HEK293T (cell line): ENCODE data around the gene CBFA2T3.

Source experiments
- ELF4 ChIP-seq: fragments of 450-650 bp; IDR thresholded peaks from 2 replicates; pipeline ENCODE4 v1.6.1; 2017; ENCODE audit warnings: antibody characterized with exemption
- FOXK2 ChIP-seq: fragments of 450-650 bp; IDR thresholded peaks from 2 replicates; pipeline ENCODE4 v1.6.1; 2016; ENCODE audit warnings: mild to moderate bottlenecking
- TARDBP ChIP-seq: fragments of 450-650 bp; IDR thresholded peaks from 2 replicates; pipeline ENCODE4 v1.6.1; 2016
- TF ChIP-seq, protein P1 (sequence below): fragments of 450-650 bp; IDR thresholded peaks from 2 replicates; pipeline ENCODE4 v1.6.1; 2016

- TF ChIP-seq, protein P1, sequence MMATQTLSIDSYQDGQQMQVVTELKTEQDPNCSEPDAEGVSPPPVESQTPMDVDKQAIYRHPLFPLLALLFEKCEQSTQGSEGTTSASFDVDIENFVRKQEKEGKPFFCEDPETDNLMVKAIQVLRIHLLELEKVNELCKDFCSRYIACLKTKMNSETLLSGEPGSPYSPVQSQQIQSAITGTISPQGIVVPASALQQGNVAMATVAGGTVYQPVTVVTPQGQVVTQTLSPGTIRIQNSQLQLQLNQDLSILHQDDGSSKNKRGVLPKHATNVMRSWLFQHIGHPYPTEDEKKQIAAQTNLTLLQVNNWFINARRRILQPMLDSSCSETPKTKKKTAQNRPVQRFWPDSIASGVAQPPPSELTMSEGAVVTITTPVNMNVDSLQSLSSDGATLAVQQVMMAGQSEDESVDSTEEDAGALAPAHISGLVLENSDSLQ, result no peak
- TF ChIP-seq FOXK2 (no peak), TARDBP (no peak), ELF4 (no peak)
These were observed 109.3 kb downstream of the CBFA2T3 start for GRCh38 chr16:88867581-88868246.
